Duodenal mucosa (tissue), 2 donors: ENCODE results near the gene PRDM5.

ENCODE experiments used
- H3K27ac ChIP-seq: one replicate; pipeline ENCODE4 v1.7.0; 2013; ENCODE audit warnings: low read depth, low read length
- H3K27me3 ChIP-seq, 2 donors: one replicate each; pipeline ENCODE4 v1.7.0; 2013; ENCODE audit warnings: low read length in 2 of 2, control low read depth in 1 of 2; ENCODE audit not compliant: insufficient read depth in 2 of 2, control insufficient read depth in 1 of 2
- H3K36me3 ChIP-seq, 2 donors: one replicate each; pipeline ENCODE4 v1.7.0; 2013; ENCODE audit warnings: low read length in 2 of 2, control low read depth in 1 of 2; ENCODE audit not compliant: insufficient read depth in 2 of 2, control insufficient read depth in 1 of 2
- H3K4me1 ChIP-seq, 2 donors: one replicate each; pipeline ENCODE4 v1.7.0; 2013; ENCODE audit warnings: low read length in 2 of 2, control low read depth in 1 of 2; ENCODE audit not compliant: insufficient read depth in 2 of 2, control insufficient read depth in 1 of 2
- H3K4me3 ChIP-seq, 2 donors: one replicate each; pipeline ENCODE4 v1.7.0; 2013; ENCODE audit warnings: low read length in 2 of 2, low read depth in 1 of 2
- H3K9ac ChIP-seq, 2 donors: one replicate each; pipeline ENCODE4 v1.7.0; 2013; ENCODE audit warnings: low read length in 2 of 2, low read depth in 1 of 2
- H3K9me3 ChIP-seq, 2 donors: one replicate each; pipeline ENCODE4 v1.7.0; 2013; ENCODE audit warnings: low read length in 2 of 2, control low read depth in 1 of 2; ENCODE audit not compliant: control insufficient read depth in 1 of 2

Gene PRDM5

DNA sequence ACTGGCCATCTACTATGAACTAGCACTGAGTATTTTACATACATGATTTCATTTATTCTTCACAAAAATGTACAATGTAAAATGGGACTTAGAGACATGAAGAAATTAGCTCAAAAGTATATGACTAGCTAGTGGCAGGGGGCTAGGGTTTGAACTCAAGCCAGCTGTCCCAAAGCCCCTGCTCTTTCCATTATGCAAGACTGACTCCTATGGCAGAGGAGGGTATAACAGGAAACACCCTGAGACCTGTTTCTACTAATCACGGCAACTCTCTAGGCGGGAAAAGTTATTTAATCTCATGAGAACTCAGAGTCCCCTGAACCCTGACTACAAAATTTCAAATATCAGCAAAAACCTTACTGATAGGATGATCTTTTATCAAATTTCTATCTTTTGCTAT, 150.6 kb downstream of the PRDM5 start:
- H3K9ac ChIP-seq: no peak overlapping the region
- H3K4me1 ChIP-seq: no peaks in the 10 kb centered on the region
- no peaks in the 10 kb centered on the region for H3K27me3 ChIP-seq
- no peaks in the 10 kb centered on the region for H3K9me3 ChIP-seq
- H3K27ac ChIP-seq: no peak overlapping the region
- H3K36me3 ChIP-seq: no peaks in the 10 kb centered on the region
- H3K4me3 ChIP-seq: no peak overlapping the region

DNA sequence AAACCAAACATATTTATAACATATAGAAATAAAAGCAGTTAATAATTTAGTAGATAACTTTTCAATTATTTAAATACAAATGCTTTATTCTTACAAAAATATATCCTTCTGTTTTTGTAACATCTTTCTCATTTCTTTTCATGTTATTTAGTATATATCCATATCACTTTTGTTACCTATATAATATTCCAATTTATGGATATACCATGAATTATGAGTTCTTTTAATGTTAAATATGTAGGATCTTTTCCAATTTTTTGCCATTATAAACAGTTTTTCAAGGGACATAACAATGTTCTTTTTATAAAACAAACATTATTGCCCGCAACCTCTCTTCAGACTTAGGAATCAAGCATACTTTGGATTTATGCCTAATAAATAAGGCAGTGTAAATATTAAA, 151.6 kb downstream of the PRDM5 start:
- Histone ChIP-seq H3K4me3 (no peak overlapping the region), H3K4me1 (no peaks in the 10 kb centered on the region), H3K9me3 (no peaks in the 10 kb centered on the region), H3K27ac (no peak overlapping the region), H3K27me3 (no peaks in the 10 kb centered on the region), H3K9ac (no peak overlapping the region), H3K36me3 (no peaks in the 10 kb centered on the region)

- H3K4me1 ChIP-seq: no peaks in the 10 kb centered on the region
- H3K36me3 ChIP-seq: no peaks in the 10 kb centered on the region
- H3K9ac ChIP-seq: no peak overlapping the region
- no peak overlapping the region for H3K27ac ChIP-seq
- H3K4me3 ChIP-seq: no peak overlapping the region
- H3K9me3 ChIP-seq: no peaks in the 10 kb centered on the region
- no peaks in the 10 kb centered on the region for H3K27me3 ChIP-seq
Measured at GRCh38 chr4:120769227-120769626, 153.3 kb downstream of the PRDM5 start.

- Histone ChIP-seq H3K36me3 (no peaks in the 10 kb centered on the region), H3K9me3 (no peaks in the 10 kb centered on the region), H3K4me3 (no peak overlapping the region), H3K4me1 (no peaks in the 10 kb centered on the region), H3K27ac (no peak overlapping the region), H3K9ac (no peak overlapping the region), H3K27me3 (no peaks in the 10 kb centered on the region)
Measured at GRCh38 chr4:120765260-120765680, 157.3 kb downstream of the PRDM5 start.

DNA sequence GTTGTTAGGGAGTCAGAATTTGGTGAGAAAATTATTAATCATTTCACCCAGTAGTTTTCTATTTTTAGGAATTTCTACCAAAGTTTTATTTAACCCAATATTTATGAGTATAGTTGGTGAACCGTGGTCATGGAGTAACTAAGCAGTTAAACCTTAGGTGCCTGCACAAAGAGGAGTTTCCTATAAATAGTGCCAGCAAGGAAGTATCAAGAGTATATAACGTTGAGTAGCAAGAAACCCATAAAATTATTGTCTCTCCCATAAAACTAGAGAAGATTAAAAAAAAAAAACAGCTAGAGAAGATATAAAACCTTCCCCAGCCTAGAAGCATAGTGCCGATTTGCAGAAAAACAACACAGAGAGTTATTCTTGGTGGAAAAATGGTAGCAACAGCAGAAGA, 158.9 kb downstream of the PRDM5 start:
- Histone ChIP-seq H3K9me3 (no peaks in the 10 kb centered on the region), H3K36me3 (no peaks in the 10 kb centered on the region), H3K4me1 (no peaks in the 10 kb centered on the region), H3K27ac (no peak overlapping the region), H3K27me3 (no peaks in the 10 kb centered on the region), H3K9ac (no peak overlapping the region), H3K4me3 (no peak overlapping the region)

DNA sequence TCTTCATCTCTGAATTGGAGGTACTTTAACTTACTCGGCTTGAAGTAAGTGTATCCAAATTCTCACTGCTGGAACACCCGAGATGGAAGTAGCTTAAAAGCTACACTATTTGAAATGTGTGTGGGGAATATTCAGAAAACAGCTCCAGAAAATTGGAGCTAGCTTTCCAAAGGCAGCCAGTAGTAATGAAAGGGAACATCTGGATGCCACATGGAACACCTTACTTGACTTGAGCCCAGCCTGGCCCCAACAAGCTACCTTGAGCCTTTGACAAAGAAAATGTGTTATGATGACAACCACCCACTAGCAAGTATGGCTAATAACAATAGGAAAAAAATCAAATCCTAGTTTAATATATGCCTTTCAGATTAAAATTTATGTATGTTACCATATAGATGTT, 161.5 kb downstream of the PRDM5 start:
- no peaks in the 10 kb centered on the region for H3K4me1 ChIP-seq
- H3K4me3 ChIP-seq: no peak overlapping the region
- H3K9me3 ChIP-seq: no peaks in the 10 kb centered on the region
- no peaks in the 10 kb centered on the region for H3K27me3 ChIP-seq
- no peak overlapping the region for H3K9ac ChIP-seq
- H3K27ac ChIP-seq: no peak overlapping the region
- no peaks in the 10 kb centered on the region for H3K36me3 ChIP-seq

DNA sequence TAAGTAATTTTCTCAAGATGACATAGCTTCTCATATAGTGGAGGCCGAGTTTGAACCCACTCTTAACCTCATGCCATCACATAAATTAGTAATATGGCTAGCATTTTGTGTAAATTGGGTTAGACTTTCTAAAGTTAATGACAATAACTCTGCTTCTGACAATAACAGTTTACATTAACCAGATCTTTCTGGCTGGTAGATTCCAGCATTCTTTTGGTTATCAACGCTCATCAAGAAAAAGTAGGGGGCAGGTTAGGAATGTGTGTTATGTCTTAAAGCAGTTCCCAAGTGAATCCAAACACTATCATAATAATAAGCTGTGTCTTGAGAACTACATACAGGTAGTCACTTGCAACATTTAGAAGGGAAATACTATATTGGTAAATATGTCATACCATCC, 162.5 kb downstream of the PRDM5 start:
- Histone ChIP-seq H3K9ac (no peak overlapping the region), H3K9me3 (no peaks in the 10 kb centered on the region), H3K4me3 (no peak overlapping the region), H3K27me3 (no peaks in the 10 kb centered on the region), H3K36me3 (no peaks in the 10 kb centered on the region), H3K27ac (no peak overlapping the region), H3K4me1 (no peaks in the 10 kb centered on the region)

DNA sequence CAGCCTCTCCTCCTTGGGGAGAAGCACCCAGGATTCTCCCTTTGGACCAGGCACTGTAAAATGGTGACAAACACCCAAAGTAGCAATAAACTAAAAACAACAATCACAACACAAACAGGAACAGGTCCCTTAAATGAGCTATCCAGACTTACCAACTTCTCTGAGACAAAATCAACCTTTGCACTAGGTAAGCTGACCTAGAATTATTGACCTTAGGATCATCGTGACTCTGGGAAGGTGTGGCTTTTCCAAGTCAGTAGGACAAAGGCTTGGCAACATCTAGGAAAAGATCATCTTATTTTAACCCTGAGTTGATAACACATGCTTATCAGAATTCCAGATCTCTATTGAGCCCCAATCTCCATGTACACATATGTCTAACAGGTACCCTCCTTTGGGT, 166.7 kb downstream of the PRDM5 start:
- Histone ChIP-seq H3K9me3 (no peaks in the 10 kb centered on the region), H3K27me3 (no peaks in the 10 kb centered on the region), H3K4me1 (no peaks in the 10 kb centered on the region), H3K27ac (no peak overlapping the region), H3K4me3 (no peak overlapping the region), H3K36me3 (no peaks in the 10 kb centered on the region), H3K9ac (no peak overlapping the region)

- no peak overlapping the region for H3K9ac ChIP-seq
- peaks cover 4 to 5% of the 10 kb centered on the region in 2 donors for H3K9me3 ChIP-seq
- no peak overlapping the region for H3K4me3 ChIP-seq
- no peaks in the 10 kb centered on the region for H3K27me3 ChIP-seq
- H3K27ac ChIP-seq: no peak overlapping the region
- no peaks in the 10 kb centered on the region for H3K4me1 ChIP-seq
- no peaks in the 10 kb centered on the region for H3K36me3 ChIP-seq
Measured at GRCh38 chr4:120754590-120754989, 167.9 kb downstream of the PRDM5 start.

- peaks cover 4 to 9% of the 10 kb centered on the region in 2 donors for H3K9me3 ChIP-seq
- H3K36me3 ChIP-seq: no peaks in the 10 kb centered on the region
- no peak overlapping the region for H3K4me3 ChIP-seq
- H3K27ac ChIP-seq: no peak overlapping the region
- no peaks in the 10 kb centered on the region for H3K27me3 ChIP-seq
- no peak overlapping the region for H3K9ac ChIP-seq
- H3K4me1 ChIP-seq: no peaks in the 10 kb centered on the region
Measured at GRCh38 chr4:120753854-120754253, 168.7 kb downstream of the PRDM5 start.

GRCh38 chr4:120750152-120750525, 172.4 kb downstream of the PRDM5 start:
- peaks cover 4 to 9% of the 10 kb centered on the region in 2 donors for H3K9me3 ChIP-seq
- no peaks in the 10 kb centered on the region for H3K4me1 ChIP-seq
- no peak overlapping the region for H3K4me3 ChIP-seq
- H3K27ac ChIP-seq: no peak overlapping the region
- H3K9ac ChIP-seq: no peak overlapping the region
- no peaks in the 10 kb centered on the region for H3K36me3 ChIP-seq
- no peaks in the 10 kb centered on the region for H3K27me3 ChIP-seq
